GM18505 (cell line): ENCODE results near the gene TMIGD1.
A peak's percentile ranks its signal among the peaks of the same experiment; 100 is the strongest.

Experiments used
- ATAC-seq: cut with Tn5 transposase; IDR thresholded peaks from one replicate; pipeline ENCODE4 v1.9.1; 2021; ENCODE audit not compliant: unreplicated experiment
- POLR2A ChIP-seq: IDR thresholded peaks from 4 replicates; pipeline ENCODE4 v1.6.1; 2011; ENCODE audit warnings: borderline replicate concordance; ENCODE audit not compliant: insufficient read depth, insufficient read length; ENCODE audit errors: extremely low read depth

Gene TMIGD1, protein sequence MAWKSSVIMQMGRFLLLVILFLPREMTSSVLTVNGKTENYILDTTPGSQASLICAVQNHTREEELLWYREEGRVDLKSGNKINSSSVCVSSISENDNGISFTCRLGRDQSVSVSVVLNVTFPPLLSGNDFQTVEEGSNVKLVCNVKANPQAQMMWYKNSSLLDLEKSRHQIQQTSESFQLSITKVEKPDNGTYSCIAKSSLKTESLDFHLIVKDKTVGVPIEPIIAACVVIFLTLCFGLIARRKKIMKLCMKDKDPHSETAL

DNA sequence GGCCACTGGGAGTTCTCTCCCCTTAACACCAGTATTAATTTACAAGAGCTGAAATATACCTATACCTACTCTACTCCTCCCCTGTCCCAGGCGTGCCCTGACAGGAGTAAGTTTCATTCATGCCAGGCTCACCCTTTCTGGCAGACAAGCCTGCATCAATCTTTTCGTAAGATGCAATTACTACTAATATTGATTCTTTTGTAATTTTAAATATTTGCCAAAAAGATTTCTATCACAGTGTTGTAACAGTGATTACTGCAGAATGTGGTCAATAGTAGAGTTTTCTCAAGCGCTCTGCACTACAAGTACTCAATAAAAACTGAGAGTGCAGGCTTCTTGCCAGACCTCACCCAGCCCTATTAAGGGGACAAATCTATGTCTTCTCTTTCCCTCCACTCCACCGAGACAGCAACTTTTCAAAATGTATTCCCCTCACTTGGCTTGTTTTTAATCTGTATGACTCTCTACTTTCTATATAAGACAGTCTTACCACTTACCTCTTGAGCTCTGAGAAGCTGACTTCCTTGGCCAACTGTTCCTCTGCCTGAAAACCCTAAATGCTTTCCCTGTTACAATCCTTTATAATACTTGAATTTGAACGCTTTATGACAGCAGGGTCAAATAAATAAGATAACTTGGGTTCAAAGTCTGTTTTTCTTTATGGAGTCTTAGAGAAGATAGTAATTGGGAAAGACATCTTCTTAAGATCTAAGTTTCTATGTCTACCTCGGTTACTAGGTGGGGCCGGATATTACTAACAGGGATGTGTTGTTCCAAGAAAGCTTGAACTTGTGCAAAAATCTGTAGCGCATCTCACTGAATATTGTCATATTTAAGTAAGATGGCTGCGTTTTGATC, at the start of gene TMIGD1:
TMIGD1 (minus strand) TSS at position 555 of the 858 bp plus-strand sequence. CDS start 1,924 bp downstream, outside the sequence.
- no peak for TF ChIP-seq POLR2A
- ATAC-seq: no peak

DNA sequence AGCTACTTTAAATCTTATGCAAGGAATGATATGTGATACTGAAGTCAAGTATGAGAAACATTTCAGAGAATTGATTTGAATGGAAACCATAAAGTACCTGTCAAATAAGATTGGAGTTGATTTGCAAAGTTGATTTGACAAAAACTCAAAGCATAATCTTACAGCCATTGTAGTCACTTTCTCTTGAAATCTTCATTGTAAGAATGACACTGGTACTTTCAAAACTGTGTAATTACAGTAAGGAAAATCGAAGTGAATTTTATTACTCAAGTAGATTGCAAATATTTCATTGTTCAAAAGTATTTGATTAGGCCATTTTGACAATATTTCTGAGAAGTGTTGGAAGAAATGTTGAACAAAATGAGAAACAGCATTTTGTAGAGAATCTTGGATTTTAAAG, 48.5 kb upstream of the TMIGD1 start:
- no peak for ATAC-seq
- TF ChIP-seq POLR2A: no peak

DNA sequence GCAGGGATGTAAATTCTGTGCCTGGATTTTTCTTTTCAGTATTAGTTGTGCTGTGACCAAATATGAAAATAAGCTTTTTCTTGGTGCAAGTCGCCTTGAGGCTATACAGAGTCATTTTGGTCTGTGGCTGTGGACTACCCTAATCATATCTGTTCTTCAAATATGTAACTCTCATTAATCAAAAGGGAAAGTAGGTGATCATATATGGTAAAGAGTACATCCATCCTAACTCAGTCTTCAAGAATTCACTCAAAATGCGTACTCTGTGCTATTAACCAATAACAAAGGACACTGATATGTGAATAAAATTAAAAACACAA, 47.4 kb upstream of the TMIGD1 start:
- ATAC-seq: no peak
- no peak for TF ChIP-seq POLR2A

DNA sequence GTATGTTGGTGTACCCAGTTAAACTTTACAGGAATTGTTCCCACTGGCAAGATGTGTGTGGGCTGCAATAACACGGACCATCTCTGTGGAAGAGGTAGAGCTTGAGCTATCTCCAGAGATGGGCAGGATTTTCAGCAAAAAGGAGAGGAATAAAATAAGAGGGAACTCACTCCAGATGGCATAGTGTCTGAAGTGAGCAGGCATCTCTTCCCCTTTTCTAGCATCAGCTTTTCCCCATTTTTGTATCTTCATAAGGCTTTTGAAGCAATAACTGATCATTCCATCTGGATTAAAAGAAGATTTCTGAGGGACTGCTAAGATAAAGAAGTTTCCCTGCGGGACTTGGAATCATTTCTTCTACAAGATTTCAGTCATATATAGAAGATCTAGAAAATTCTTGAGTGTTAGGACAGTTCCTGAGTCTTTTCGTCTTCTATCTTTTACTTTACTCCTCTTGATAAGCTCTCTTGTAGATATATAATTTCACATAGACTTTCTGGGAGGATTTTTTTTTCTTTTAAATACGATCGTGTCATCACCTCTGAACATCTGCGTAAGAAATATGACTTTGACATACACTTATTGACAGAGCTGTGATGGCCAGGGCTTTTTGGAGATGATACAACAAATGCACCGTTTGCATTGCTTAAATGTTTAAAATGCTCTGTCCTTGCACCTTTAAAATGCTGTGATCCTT, 46.9 kb upstream of the TMIGD1 start:
- no peak for TF ChIP-seq POLR2A
- no peak for ATAC-seq

DNA sequence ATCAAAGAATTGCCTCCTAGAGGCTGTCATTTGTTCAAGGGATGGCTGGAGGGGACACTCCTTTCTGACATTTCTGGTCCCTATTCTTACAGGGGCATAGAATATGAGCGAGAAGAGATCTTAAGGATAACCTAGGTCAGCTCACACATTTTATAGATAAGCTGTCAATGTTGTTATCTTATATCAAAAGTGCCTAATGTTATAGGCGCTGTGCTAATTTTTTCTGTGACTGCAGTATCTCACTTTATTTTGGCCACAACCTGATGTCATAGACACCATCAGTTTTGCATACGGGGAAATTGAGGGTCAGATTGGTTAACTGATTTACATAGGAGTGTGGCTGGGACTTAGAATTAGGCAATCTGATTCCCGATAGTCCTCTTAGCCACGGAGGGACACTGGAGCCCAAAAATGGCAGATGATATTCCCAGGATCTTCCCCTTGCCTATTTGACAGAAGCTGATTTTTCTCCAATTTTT, 46.1 kb upstream of the TMIGD1 start:
- no peak for TF ChIP-seq POLR2A
- peak; percentile 18 for ATAC-seq

DNA sequence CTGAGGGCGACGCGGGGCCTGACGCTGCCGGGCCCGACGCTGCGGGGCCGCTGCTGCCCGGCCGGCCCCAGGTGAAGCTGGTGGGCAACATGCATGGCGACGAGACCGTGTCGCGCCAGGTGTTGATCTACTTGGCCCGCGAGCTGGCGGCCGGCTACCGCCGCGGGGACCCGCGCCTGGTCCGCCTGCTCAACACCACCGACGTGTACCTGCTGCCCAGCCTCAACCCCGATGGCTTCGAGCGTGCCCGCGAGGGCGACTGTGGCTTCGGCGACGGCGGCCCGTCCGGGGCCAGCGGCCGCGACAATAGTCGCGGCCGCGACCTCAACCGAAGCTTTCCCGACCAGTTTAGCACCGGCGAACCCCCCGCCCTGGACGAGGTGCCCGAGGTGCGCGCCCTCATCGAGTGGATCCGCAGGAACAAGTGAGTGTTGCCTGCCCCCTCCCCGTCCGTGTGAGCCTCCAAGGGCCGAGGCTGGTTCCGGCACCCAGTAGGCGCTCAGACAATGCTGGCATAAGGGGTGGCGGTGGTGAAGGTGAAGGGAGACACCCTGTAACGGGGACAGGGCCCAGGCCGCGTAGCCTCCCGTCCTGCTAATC, 45.5 kb upstream of the TMIGD1 start:
- ATAC-seq: peak; percentile 16

DNA sequence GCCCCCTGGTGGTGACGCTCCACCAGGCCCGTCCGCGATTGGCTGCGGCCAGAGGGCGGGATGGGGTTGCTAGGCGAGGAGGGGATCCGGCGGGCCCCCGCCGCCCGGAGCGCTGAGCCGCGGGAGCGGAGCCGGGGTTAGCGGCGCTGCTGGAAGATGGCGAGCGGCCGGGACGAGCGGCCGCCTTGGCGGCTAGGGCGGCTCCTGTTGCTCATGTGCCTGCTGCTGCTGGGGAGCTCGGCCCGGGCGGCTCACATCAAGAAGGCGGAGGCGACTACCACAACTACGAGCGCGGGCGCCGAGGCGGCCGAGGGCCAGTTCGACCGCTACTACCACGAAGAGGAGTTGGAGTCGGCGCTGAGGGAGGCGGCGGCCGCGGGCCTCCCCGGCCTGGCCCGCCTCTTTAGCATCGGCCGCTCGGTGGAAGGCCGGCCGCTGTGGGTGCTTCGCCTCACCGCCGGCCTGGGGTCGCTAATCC, 45.0 kb upstream of the TMIGD1 start, which contains the start of gene CPD:
CPD (plus strand) TSS at position 103 of the 478 bp plus-strand sequence; CDS start at position 157, 54 bp downstream.
- peak; percentile 79 for ATAC-seq

More for the DNA sequence above, 45.5 kb upstream of the TMIGD1 start:
- no peak for TF ChIP-seq POLR2A

DNA sequence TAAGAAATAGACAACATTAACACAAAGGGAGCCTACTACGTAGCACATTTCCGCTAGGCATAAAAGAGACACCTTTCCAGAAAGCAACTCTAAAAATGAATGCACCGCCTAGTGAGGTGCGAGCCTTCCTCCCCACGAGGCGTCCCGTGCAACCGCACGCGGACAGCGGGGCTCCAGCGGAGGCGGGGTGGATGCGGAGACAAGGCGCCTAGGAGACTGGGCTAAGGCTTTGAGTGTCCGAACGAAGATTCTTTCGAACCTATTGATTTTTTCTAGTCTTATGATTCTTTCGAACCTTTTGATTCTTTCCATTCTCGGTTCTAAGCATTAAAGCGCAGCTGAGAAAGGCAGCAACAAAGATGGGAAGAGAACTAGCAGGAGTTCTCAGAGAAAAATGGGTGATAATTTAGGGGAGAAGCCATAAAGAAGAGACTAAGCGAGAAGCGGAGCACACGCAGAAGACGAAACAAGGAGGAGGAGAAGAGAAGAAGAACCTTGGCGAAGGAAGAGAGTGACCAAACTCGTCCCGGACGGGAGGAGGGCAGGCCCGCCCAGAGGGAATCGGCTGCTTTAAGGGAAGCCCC, 44.5 kb upstream of the TMIGD1 start:
- ATAC-seq: no peak
- TF ChIP-seq POLR2A: no peak

More for the DNA sequence above, 45.0 kb upstream of the TMIGD1 start, which contains the start of gene CPD:
- TF ChIP-seq POLR2A: peak; percentile 89

DNA sequence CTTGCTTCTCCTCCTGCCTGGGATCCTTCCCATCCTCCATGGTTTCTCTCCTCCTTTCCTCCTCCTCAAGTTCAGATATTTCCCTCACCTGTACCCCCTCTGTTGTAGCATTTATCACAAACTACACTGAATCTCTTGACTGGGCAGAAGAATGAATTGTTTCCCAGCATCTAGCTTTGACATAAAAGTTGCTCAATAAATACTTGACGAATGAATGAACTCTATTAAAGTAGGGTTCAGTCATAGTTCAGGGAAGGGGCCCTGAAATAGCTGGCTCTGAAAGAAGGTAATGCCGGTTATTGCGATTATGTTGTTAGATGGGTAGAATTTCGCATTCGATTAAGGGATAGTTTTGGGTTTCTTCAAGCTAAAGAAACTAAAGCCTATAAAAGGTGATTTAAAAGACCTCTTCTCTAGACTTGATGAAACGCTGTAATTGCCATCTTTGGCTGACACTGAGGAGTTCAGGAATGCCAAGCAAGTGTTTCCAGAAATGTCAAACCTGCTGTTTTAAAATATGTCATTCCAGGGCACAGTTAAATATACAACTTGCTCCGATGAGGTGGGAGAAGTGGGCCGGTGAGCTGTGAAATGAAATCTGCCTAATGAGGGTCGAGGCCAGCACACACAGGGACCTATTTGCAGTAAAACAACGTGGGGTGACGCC, 43.9 kb upstream of the TMIGD1 start:
- ATAC-seq: no peak
- no peak for TF ChIP-seq POLR2A

DNA sequence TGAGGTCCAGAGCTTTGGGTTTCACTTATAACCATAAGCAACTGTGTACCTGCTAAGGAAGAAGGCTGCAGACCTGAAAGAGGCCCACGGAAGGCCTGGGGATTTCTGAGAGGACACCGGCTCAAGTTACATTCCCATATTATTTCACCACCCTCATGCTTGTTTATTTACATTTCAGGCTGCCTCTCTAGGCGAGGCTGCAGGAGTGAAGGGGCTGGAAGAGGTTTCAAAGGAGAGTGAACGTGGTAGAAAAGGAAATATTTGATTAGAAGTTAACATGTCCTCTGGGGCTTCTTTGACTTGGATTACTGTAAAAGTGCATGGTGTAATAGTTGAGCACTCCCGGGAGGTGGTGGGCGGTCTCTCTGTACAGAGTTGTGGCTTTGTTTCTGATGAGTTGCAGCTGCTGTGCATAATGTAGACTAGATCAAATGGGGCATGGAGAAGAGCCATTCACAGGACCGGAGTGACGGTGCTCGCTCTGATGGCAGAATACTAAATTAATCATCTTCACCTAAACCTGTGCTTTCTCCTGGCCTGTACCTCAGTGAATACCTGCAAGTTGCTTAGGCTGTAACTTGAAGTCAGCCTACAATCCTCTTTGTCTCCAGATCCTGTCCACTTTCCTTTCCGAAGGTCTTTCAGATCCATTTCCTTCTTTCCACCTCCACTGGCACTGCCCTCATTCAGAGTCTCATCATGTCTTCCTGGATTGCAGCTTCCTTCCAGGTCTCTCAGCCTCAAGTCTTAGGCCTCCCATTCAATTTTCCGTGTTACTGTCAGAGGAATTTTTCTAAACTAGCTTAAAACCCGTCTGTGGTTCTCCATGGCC, 43.0 kb upstream of the TMIGD1 start:
- TF ChIP-seq POLR2A: no peak
- ATAC-seq: no peak

DNA sequence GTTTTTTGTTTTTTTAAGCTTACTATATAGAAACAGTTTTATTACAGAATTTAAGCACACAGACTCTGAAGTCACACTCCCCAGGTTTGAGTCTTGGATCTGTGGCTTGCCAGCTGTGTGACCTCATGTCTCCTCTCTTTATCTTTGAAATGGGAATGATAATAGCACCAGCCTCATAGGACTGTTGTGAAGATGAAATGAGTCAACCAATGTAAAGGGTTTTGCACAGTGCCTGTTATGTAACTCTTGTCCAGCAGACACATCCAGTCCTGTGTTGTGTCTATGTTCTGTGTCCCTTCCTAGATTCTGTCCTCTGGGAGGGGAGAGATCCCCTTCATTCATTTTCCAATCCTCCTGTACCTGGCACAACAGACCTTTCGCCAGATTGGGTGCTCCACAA, 41.8 kb upstream of the TMIGD1 start:
- no peak for TF ChIP-seq POLR2A
- no peak for ATAC-seq

DNA sequence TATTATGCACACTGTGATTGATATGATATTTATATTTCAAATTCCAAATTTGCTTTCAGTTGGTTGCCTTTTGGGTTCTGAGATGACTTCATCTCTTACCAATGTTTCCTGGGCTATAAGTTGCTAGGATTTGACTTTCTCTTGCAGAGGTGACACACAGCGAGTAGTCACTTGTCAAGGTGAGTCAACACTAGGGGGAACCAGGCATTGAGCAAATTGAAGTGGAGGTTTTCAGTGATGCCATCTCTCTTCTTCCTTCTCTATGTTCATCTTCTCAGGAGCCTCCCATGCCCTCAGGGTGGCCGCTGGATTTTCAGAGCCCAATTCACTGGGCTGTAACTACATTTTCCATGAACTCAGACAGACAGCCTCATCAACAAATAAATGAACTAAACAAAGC, 38.9 kb upstream of the TMIGD1 start:
- no peak for ATAC-seq
- no peak for TF ChIP-seq POLR2A

DNA sequence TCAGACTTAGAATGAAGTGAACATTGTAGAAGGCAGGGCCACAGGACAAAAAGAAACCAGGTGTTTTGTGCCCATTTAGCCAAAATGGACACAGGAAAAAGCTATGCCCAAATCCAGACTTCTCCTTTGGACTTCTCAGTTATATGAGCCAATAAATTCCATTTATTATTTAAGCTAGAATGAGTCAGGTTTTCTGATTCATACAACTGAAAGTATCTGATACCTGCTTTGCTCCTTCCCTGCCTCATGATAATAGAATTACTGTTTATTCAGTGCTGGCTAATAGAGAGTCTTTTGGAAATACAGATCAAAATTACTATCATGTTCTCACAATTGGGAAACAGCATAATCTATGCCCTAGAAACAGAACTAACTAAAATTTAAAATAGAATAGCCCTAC, 36.1 kb upstream of the TMIGD1 start:
- no peak for TF ChIP-seq POLR2A
- ATAC-seq: no peak
